Activated CD8-positive, alpha-beta memory T cell treated with anti-CD3 and anti-CD28 coated beads, Interleukin-2, amount 50 U/mL, for 1 hour (primary cell): Measurements from ENCODE around the gene KIF4A.
"Not testable (repeated sequence)": the region's sequence is repeated elsewhere in the genome, so short reads cannot be mapped to it uniquely, and the experiment has no call there.

ENCODE experiments used
- DNase-seq: peaks from one replicate; pipeline ENCODE4 v3.0.0-alpha.2; 2020; ENCODE audit errors: extremely low read depth

KIF4A gene

GRCh38 chrX:70386235-70386634 lies 96.3 kb downstream of the KIF4A start:
- DNase-seq = no peak

- no peak for DNase-seq
These were observed 109.0 kb downstream of the KIF4A start for GRCh38 chrX:70398899-70399298.

- not testable (repeated sequence) for DNase-seq
These were observed 110.3 kb downstream of the KIF4A start for GRCh38 chrX:70400181-70400580.

GRCh38 chrX:70402721-70403120 lies 112.8 kb downstream of the KIF4A start:
- no peak for DNase-seq

- DNase-seq = no peak
These were observed 115.1 kb downstream of the KIF4A start for GRCh38 chrX:70405003-70405402.

- no peak for DNase-seq
These were observed 121.0 kb downstream of the KIF4A start for GRCh38 chrX:70410921-70411320.

GRCh38 chrX:70411475-70411874 lies 121.6 kb downstream of the KIF4A start:
- DNase-seq = no peak

GRCh38 chrX:70421618-70422017 lies 131.7 kb downstream of the KIF4A start:
- DNase-seq = no peak

- DNase-seq = no peak
These were observed 133.0 kb downstream of the KIF4A start, which contains the start of gene GDPD2 for GRCh38 chrX:70422851-70423341. GDPD2 (plus strand) TSS chrX:70423314; CDS start chrX:70424985, 1,671 bp downstream.

- no peak for DNase-seq
These were observed 134.2 kb downstream of the KIF4A start for GRCh38 chrX:70423936-70424675.

GRCh38 chrX:70424801-70425200 lies 134.9 kb downstream of the KIF4A start:
- no peak for DNase-seq

GRCh38 chrX:70426286-70427278 lies 136.7 kb downstream of the KIF4A start:
- DNase-seq = no peak

- DNase-seq = no peak
These were observed 137.5 kb downstream of the KIF4A start for GRCh38 chrX:70427365-70427764.

GRCh38 chrX:70429759-70430158 lies 139.9 kb downstream of the KIF4A start:
- DNase-seq = no peak

GRCh38 chrX:70432936-70433847 lies 143.3 kb downstream of the KIF4A start:
- DNase-seq = no peak

- DNase-seq = no peak
These were observed 144.0 kb downstream of the KIF4A start for GRCh38 chrX:70433848-70434351.

- DNase-seq = no peak
These were observed 144.5 kb downstream of the KIF4A start for GRCh38 chrX:70434352-70434866.

GRCh38 chrX:70434914-70435586 lies 145.1 kb downstream of the KIF4A start:
- no peak for DNase-seq

GRCh38 chrX:70436343-70436742 lies 146.4 kb downstream of the KIF4A start:
- no peak for DNase-seq

- DNase-seq = no peak
These were observed 147.1 kb downstream of the KIF4A start for GRCh38 chrX:70437011-70437410.
